Omental fat pad (tissue), 4 donors: ENCODE measurements around the gene MPPED1. TPM values are rescaled to one million over a fixed set of nuclear protein-coding genes. Genes with fewer than 3 reads are reported as not detected.

Experiments
- ATAC-seq: fragments of 150-250 bp; one replicate; pipeline ENCODE4 v1.9.1; 2016; ENCODE audit warnings: mild to moderate bottlenecking, moderate library complexity; ENCODE audit not compliant: low FRiP score
- DNase-seq: peaks from one replicate; pipeline ENCODE4 v3.0.0-alpha.2; 2019; ENCODE audit warnings: low spot score
- total RNA-seq, 4 donors: library from RNA; depleted of rRNA; stranded (reverse); fragments of >200 nt; gene quantifications; one replicate each; pipeline ENCODE4 v1.1.0, GENCODE V29; 2016
- TF ChIP-seq, protein P1 (sequence below), 3 donors: fragments of 450-650 bp; IDR thresholded peaks; one replicate each; pipeline ENCODE4 v1.5.1; 2016 to 2017; ENCODE audit warnings: antibody characterized with exemption in 3 of 3, mild to moderate bottlenecking in 3 of 3, moderate library complexity in 2 of 3

The MPPED1 gene
- total RNA-seq, 4 donors from 2014 or later: not detected

- TF ChIP-seq, protein P1, sequence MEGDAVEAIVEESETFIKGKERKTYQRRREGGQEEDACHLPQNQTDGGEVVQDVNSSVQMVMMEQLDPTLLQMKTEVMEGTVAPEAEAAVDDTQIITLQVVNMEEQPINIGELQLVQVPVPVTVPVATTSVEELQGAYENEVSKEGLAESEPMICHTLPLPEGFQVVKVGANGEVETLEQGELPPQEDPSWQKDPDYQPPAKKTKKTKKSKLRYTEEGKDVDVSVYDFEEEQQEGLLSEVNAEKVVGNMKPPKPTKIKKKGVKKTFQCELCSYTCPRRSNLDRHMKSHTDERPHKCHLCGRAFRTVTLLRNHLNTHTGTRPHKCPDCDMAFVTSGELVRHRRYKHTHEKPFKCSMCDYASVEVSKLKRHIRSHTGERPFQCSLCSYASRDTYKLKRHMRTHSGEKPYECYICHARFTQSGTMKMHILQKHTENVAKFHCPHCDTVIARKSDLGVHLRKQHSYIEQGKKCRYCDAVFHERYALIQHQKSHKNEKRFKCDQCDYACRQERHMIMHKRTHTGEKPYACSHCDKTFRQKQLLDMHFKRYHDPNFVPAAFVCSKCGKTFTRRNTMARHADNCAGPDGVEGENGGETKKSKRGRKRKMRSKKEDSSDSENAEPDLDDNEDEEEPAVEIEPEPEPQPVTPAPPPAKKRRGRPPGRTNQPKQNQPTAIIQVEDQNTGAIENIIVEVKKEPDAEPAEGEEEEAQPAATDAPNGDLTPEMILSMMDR (IDR thresholded peaks at IDR 0.05): no peak
- ATAC-seq (no peak), DNase-seq (no peak)
These were observed 5.7 kb downstream of the MPPED1 start for GRCh38 chr22:43417555-43417954.

- DNase-seq (no peak), ATAC-seq (no peak)
- TF ChIP-seq, protein P1 (IDR thresholded peaks at IDR 0.05): no peak
These were observed 6.4 kb downstream of the MPPED1 start for GRCh38 chr22:43418079-43418825.

- DNase-seq (no peak), ATAC-seq (no peak)
- TF ChIP-seq, protein P1 (IDR thresholded peaks at IDR 0.05): no peak
These were observed 7.7 kb downstream of the MPPED1 start for GRCh38 chr22:43419371-43420080.

- TF ChIP-seq, protein P1 (IDR thresholded peaks at IDR 0.05): no peak
- ATAC-seq: no peak
- no peak for DNase-seq
These were observed 9.3 kb downstream of the MPPED1 start for GRCh38 chr22:43421046-43421665.

- DNase-seq (no peak), ATAC-seq (no peak)
- TF ChIP-seq, protein P1 (IDR thresholded peaks at IDR 0.05): no peak
These were observed 10.3 kb downstream of the MPPED1 start for GRCh38 chr22:43421914-43422615.

- TF ChIP-seq, protein P1 (IDR thresholded peaks at IDR 0.05): no peak
- no peak for ATAC-seq
- DNase-seq: no peak
These were observed 11.2 kb downstream of the MPPED1 start for GRCh38 chr22:43423046-43423445.
